Ramos (cell line): ENCODE results near the gene SOAT2.

Experiments used
- in situ Hi-C: fragments of 300-500 bp; cut with MboI; formaldehyde crosslinking; loops from one replicate; pipeline ENCODE4 v1.14.3; 2022; ENCODE audit warnings: low sequenced_read_pairs; ENCODE audit not compliant: unreplicated experiment

Gene SOAT2, protein sequence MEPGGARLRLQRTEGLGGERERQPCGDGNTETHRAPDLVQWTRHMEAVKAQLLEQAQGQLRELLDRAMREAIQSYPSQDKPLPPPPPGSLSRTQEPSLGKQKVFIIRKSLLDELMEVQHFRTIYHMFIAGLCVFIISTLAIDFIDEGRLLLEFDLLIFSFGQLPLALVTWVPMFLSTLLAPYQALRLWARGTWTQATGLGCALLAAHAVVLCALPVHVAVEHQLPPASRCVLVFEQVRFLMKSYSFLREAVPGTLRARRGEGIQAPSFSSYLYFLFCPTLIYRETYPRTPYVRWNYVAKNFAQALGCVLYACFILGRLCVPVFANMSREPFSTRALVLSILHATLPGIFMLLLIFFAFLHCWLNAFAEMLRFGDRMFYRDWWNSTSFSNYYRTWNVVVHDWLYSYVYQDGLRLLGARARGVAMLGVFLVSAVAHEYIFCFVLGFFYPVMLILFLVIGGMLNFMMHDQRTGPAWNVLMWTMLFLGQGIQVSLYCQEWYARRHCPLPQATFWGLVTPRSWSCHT

DNA sequence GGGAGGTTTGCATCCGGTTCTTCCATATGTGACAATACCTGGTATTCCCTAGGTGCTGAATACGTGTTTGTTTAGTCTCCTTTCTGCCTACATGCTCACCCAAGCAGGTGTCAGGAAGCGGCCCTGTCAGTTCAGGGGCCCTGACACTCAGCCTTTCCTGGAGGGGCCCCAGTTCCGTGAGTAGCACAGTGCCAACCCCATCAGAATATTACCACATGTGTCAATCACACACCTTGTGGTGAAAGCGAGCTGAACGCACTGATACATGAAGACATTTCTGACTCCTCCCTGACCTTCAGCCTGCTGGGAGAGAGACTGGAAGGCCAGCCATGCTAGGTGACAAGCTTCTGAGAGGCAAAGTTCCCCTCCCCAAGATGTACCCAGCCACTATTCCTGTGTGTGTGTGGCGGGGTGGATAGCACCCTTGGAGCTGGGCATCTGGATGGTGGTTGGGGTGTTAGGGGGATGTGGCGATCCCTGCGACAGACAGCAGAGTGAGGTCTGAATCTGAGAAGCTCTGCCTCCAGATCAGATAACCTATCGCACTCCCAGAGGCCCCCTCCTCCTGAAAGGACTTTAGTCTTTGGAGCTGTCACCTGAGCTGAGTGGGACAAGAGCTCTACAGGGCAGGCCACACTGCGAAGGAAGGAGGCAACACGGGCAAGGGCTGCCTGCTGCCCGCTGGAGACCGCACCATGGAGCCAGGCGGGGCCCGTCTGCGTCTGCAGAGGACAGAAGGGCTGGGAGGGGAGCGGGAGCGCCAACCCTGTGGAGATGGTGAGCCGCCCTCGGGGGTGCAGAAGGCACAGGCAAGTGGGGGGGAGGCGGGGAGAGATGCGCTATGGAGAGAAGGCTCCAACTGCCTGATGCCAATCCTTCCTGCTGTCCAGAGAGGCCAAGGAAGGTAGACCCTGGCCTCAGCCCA is at the start of gene SOAT2:
Gene SOAT2 (plus strand): TSS at position 604 of the 925 bp plus-strand sequence. CDS start 92 bp downstream, at position 696.
- in situ Hi-C loops = loop anchor here (5.0 kb wide), 1 partner anchor 36 kb away; no protein-coding TSS in a partner anchor

DNA sequence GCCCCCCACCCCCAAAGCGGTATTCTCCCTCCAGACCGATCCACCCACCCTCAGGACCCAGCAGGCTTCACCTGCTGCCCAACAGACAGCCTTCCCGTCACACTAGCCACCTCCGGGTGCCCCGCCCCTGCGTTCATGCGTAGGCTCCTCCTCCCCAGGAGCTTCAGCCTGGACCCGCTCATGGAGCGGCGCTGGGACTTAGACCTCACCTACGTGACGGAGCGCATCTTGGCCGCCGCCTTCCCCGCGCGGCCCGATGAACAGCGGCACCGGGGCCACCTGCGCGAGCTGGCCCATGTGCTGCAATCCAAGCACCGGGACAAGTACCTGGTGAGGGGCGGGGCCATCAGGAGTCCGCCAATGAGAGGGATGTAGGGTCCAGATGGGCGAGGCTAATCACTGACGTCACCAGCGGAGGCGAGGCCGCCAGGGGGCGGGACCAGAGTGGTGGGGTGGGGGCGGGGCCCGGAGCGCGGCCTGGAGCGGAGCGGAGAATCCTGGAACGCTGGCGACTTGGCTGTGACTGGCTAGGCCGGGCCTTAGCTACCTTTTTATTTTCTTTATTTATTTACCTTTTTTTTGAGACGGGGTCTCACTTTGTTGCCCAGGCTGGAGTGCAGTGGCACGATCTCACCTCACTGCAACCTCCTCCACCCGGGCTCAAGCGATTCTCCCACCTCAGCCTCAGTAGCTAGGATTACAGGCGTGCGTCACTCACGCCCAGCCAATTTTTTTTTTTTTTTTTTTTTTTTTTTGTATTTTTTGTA is 49.0 kb upstream of the SOAT2 start:
- in situ Hi-C loops = no loop called here

DNA sequence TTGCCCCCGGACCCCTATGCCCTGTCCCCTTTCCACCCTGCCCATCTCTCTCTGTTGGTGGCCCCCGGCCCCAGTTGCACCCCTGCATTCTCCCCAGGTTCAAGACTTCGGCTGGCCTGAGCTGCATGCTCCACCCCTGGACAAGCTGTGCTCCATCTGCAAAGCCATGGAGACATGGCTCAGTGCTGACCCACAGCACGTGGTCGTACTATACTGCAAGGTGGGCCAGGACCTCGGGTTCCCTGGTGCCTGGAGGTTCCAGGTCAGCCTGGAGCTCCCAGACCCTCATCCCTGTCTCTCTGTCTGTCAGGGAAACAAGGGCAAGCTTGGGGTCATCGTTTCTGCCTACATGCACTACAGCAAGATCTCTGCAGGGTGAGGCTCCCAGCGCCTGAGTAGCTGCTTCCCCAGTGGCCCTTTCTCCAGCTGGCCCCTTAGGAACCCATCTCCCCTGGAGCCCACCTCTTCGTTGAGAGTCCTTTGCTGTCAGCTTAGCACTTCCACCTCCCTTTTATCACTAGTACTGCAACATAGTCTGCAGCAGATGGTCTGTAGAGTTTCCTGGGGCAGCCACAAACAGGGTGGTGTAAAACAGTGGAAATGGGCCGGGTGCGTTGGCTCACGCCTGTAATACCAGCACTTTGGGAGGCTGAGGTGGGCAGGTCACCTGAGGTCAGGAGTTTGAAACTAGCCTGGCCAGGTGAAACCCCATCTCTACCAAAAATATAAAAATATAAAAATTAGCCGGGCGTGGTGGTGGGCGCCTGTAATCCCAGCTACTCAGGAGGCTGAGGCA is 47.6 kb upstream of the SOAT2 start:
- in situ Hi-C loops = no loop called here

DNA sequence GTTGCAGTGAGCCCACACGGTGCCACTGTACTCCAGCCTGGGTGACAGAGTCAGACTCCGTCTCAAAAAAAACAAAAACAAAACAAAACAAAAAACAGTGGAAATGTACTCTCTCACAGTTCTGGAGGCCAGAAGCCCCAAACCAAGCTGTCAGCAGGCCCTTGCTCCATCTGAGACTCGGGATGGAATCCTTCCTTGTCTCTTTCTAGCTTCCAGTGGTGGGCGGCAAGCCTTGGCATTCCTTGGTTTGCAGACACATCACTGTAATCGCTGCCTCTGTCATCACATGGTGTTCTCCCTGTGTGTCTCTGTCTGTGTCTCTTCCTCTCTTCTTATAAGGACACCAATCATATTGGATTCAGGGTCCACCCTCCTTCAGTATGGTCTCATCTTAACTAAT is 47.0 kb upstream of the SOAT2 start:
- in situ Hi-C loops = no loop called here

DNA sequence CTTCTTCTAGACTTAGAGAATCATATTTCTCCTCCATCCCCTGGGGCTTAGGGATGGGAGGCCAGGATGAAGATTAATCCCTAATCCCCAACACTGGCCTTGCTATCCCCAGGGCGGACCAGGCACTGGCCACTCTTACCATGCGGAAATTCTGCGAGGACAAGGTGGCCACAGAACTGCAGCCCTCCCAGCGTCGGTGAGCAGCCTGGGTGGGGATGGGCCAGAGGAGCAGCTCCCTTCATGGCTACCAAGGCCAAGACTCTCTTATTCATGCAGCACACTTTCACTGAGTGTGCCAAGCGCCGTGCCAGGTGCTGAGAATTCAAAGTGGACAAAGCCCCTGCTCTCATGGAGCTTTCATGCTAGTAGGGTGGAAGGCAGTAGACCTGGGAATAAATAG is 46.4 kb upstream of the SOAT2 start:
- in situ Hi-C loops = no loop called here

DNA sequence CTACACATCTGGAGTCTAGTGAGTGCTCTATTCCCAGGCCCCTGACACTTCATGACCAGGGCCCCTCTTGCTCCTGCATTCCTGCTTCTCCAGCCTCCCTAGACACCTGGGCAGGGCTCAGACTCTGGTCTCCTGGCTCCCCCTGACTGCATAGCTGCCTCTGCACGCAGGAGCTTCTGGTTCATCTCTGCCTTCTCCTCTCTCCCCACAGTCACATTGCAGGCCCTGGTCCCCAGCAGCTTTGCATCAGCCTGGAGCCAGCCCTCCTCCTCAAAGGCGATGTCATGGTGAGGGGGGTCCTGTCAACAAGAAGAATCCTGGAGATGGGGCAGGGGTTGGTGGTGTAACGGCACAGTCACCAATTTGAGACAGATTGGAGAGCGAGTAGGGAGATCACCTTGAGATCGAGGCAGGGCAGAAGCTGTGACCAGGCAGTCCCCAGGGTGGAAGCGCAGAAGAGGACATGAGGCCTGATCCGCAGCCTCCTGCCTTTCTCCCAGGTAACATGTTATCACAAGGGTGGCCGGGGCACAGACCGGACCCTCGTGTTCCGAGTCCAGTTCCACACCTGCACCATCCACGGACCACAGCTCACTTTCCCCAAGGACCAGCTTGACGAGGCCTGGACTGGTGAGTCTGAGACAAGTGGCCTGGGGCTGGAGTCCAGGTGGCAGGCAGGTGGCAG is 45.3 kb upstream of the SOAT2 start:
- in situ Hi-C loops = no loop called here

DNA sequence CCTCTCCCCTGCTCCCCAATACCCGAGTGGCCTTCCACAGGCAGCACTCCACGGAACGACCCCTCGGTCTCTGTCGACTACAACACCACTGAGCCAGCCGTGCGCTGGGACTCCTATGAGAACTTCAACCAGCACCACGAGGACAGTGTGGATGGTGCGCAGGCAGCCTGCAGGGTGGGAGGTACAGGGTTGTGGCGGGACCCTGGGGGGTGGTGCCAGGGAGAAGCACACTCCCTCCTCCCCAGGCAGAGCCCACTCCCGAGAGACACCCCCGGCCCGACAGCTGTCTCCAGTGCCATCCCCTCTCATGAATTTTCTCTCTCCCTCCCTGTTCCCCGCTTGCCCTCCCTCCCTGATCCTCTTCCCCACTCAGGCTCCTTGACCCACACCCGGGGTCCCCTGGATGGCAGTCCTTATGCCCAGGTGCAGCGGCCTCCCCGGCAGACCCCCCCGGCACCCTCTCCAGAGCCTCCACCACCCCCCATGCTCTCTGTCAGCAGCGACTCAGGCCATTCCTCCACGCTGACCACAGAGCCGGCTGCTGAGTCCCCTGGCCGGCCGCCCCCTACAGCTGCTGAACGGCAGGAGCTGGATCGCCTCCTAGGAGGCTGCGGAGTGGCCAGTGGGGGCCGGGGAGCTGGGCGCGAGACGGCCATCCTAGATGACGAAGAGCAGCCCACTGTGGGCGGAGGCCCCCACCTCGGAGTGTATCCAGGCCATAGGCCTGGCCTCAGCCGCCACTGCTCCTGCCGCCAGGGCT is 44.4 kb upstream of the SOAT2 start:
- in situ Hi-C loops = no loop called here

DNA sequence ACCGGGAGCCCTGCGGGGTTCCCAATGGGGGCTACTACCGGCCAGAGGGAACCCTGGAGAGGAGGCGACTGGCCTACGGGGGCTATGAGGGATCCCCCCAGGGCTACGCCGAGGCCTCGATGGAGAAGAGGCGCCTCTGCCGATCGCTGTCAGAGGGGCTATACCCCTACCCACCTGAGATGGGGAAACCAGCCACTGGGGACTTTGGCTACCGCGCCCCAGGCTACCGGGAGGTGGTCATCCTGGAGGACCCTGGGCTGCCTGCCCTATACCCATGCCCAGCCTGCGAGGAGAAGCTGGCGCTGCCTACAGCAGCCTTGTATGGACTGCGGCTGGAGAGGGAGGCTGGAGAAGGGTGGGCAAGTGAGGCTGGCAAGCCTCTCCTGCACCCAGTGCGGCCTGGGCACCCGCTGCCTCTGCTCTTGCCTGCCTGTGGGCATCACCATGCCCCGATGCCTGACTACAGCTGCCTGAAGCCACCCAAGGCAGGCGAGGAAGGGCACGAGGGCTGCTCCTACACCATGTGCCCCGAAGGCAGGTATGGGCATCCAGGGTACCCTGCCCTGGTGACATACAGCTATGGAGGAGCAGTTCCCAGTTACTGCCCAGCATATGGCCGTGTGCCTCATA is 43.7 kb upstream of the SOAT2 start:
- in situ Hi-C loops = no loop called here

DNA sequence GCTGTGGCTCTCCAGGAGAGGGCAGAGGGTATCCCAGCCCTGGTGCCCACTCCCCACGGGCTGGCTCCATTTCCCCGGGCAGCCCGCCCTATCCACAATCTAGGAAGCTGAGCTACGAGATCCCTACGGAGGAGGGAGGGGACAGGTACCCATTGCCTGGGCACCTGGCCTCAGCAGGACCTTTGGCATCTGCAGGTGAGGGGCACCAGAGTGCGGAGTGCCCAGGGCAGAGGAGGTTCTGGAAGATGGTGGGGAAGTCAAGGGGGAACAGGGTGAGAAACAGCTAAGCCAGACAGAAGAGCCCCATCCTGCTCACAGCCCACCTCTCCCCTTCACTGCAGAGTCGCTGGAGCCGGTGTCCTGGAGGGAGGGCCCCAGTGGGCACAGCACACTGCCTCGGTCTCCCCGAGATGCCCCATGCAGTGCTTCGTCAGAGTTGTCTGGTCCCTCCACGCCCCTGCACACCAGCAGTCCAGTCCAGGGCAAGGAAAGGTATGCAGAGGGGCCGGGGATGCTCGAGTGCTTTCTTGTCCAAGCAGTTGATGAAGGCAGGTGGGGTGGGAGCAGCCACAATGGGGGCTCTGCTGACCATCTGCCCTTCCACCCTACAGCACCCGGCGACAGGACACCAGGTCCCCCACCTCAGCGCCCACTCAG is 43.1 kb upstream of the SOAT2 start:
- in situ Hi-C loops = no loop called here

DNA sequence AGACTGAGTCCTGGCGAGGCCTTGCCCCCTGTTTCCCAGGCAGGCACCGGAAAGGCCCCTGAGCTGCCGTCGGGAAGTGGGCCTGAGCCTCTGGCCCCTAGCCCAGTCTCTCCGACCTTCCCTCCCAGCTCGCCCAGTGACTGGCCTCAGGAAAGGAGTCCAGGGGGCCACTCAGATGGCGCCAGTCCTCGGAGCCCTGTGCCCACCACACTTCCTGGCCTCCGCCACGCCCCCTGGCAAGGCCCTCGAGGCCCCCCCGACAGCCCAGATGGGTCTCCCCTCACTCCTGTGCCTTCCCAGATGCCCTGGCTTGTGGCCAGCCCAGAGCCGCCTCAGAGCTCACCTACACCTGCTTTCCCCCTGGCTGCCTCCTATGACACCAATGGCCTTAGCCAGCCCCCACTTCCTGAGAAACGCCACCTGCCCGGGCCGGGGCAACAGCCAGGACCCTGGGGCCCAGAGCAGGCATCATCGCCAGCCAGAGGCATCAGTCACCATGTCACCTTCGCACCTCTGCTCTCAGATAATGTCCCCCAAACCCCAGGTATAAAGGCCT is 42.5 kb upstream of the SOAT2 start:
- in situ Hi-C loops = no loop called here

DNA sequence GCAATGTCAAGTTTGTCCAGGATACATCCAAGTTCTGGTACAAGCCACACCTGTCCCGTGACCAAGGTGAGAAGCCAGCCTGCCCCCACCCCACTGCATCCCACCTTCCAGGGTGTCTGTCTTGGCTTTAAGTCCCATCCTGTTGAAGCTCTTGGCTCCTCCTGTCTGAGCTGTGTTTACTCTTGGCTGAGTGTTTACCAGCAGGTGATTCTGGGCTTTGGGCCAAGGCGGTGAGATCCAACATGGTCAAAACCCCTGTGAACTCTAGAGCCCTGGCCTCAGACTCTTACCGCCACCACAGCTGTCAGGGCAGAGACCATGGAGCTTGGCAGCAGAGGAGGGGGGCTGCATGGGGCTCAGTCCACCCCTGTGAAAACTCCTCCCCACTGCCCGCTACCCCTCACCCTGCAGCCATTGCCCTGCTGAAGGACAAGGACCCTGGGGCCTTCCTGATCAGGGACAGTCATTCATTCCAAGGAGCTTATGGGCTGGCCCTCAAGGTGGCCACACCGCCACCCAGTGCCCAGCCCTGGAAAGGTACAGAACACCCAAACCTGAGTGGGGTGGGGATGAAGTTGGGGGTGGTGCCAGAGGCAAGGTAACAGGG is 41.8 kb upstream of the SOAT2 start:
- in situ Hi-C loops = no loop called here

DNA sequence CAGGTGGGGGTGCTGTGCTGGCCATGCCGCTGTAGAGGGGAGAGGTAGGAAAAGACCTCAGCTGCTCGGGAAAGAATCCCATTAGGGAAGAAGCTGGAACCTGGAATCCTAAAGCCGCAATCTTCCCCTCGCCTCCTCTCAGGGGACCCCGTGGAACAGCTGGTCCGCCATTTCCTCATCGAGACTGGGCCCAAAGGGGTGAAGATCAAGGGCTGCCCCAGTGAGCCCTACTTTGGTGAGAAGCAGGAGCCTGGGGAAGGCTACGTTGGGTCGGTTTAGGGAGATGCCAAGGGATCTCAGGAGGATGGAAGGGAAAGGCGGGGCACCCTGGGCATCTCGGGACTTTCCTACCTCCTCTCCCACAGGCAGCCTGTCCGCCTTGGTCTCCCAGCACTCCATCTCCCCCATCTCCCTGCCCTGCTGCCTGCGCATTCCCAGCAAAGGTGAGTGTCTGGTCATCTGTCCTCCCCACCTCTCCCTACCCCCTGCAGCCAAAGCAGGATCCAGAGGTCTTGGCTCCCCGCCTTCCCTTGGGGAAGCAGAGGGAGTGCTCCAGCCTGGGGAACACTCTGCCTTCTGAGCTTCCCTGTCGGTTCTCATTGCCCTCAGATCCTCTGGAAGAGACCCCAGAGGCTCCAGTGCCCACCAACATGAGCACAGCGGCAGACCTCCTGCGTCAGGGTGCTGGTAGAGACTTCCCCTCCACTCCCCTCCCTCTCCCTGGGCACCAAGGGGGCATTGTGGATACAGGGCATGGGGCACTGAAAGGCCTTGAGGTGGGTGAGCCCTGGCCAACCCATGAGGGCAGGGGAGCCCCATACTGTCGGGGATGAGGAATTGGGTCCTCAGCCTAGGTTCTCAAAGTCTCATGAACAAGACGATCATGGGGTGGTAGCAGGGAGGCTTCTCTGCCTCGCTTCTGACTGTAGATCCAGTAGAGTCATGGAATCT is 41.0 kb upstream of the SOAT2 start:
- in situ Hi-C loops = no loop called here

DNA sequence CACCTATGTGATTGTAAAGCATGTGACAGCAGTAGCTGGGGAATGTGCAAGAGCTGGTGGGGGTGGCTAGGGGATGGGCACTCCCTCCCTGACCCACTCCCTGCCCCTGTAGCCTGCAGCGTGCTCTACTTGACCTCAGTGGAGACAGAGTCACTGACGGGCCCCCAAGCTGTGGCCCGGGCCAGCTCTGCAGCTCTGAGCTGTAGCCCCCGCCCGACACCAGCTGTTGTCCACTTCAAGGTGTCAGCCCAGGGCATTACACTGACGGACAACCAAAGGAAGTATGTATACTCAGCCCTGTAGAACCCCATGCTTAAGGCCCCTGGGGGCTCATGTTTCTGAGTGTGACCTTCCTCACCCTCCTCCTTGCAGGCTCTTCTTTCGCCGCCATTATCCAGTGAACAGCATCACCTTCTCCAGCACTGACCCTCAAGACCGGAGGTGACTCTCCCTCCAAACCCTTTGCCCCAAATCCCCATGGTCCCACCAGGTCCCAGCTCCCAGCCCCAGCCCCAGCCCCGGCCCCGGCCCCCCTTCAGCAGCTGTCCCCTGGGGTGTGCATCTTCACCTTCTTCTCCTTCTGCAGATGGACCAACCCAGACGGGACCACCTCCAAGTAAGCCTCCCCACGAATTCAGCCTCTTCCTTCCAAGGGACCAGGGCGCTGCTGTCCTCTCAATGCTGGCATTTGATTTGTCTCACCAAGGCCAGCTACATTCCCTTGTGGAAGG is 40.1 kb upstream of the SOAT2 start:
- in situ Hi-C loops = no loop called here

DNA sequence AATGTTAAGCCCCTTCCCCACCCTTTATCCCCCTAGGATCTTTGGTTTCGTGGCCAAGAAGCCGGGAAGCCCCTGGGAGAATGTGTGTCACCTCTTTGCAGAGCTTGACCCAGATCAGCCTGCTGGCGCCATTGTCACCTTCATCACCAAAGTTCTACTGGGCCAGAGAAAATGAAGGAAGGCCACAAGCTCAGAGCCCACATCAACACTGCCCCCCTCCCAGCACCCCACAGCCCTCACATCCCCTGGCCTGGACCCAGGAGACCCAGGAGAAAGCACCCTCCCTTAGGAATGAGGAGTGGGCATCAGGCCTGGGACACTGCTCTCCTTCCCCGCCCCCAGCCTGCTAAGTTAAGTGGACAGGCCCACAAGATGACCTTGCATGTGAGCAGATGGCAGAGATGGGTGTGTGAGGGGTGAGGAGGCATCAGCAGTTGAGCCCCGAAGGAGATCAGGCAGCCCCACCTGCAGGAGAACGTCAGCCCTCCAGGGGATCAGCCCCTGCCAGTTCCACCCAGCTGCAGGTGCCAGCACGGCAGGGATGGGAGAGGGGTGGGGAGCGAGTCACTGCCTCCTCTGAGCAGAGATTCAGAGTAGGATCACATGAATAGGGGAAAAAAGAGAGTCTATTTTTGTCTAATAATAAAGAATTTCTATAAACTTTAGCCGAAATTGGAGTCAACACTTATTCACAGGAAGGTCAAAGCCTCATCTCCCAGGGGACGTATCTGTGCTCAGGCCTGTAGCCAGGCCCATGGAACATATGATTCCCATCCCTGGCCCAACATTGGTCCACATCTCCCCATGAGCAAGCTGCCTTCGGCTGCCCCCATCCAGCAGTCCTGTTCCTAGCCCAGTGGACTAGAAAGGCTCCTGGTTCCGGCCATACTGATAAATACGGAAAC is 39.3 kb upstream of the SOAT2 start:
- in situ Hi-C loops = no loop called here
